HG02943 (cell line): ENCODE data around the gene EPB41L3.
"Not testable (repeated sequence)": the region's sequence is repeated elsewhere in the genome, so short reads cannot be mapped to it uniquely, and the experiment has no call there.

Source experiments
- ATAC-seq: cut with Tn5 transposase; IDR thresholded peaks from one replicate; pipeline ENCODE4 v1.9.1; 2021; ENCODE audit warnings: mild to moderate bottlenecking, low read depth, moderate library complexity; ENCODE audit not compliant: unreplicated experiment

EPB41L3 gene

DNA sequence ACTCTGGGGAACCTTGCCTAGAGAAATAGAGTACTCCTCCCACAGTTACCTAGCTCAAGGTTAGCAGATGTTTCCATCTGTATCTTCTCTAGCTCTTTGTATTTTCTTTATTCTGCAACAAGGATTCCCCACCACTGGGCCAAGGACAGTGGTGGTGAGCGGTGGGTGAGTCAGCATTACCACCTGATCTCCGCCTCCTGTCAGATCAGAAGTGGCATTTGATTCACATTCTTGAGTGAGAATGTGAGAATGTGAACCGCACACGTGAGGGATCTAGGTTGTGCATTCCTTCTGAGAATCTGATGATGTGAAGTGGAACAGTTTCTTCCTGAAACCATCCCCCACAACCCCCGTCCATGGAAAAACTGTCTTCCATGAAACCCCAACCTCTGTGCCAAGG lies 9.0 kb downstream of the EPB41L3 start:
- no peak for ATAC-seq

DNA sequence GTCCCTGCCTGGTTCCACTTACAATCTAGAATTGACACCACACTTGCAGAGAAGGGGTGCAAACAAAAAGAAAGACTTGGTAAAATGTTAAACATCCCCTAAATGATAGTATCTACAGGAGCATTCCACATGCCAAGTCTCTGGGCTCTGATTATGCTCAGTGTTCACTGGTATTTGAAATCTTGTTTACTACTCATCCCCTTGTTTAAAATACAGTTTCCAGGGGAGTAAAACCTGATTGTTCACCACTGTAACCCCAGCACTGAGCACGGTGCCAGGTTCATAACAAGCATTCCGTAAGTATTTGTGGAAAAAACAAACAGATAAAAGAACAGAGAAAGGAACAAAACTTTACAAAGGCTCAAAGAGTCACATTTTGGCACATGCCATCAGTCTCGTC lies 11.7 kb downstream of the EPB41L3 start:
- ATAC-seq = no peak

- no peak for ATAC-seq
Observed at GRCh38 chr18:5530629-5531178, 13.1 kb downstream of the EPB41L3 start.

DNA sequence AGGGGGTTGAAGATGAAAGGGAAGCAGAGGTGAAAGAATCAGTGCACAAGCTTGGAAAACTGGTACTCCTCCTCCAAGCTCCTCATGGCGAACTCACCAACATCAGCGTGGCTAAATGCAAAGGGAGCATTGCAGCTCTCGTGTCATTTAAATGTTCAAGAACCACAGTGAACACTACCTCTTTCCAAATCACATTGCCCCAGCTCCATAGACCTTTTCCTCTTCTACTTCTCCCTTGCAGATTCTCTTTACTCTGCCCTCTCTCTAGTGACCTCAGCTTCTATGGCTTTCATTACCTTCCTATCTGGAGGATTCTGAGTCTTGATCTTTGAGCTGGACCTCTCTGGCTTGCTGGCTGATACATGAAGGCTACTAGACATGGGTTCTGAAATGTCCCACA lies 14.3 kb downstream of the EPB41L3 start:
- no peak for ATAC-seq

DNA sequence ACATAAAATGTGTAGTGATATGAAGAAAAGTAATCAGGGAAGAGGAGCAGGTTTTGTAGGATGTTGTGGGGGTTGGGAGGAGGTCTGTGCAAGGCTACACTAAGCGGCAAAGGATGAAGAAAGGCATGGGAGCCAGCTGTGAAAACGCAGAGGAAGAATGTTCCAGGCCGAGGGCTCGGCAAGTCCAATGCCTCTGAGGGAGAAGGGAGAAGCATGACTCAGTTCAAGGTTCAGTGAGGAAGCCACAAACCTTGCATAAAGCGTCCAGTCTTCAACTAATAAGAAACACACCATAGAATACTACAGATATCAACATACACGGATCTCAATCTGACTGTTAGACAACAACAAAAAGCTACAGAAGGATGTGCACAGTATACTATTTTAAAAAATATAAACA lies 16.2 kb downstream of the EPB41L3 start:
- ATAC-seq = no peak

GRCh38 chr18:5524660-5525059 lies 19.1 kb downstream of the EPB41L3 start:
- ATAC-seq = no peak

DNA sequence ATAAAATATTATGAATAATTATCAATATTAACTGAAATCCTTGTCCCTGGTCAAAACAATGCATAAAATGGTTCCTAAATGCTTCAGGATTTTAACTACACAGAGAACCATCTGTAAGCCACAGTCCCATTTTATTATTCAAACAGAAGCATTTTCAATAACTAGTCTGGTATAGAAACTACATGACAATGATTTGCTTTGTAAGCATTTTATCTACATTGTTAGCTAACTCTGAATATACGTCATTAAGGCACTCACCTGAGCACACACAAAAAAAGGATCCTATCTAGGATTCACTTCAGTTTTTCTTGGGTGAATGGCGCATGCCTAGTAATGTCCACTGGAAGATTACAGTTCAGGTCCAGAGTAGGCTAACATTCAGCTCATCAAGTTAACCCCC lies 22.8 kb downstream of the EPB41L3 start:
- no peak for ATAC-seq

DNA sequence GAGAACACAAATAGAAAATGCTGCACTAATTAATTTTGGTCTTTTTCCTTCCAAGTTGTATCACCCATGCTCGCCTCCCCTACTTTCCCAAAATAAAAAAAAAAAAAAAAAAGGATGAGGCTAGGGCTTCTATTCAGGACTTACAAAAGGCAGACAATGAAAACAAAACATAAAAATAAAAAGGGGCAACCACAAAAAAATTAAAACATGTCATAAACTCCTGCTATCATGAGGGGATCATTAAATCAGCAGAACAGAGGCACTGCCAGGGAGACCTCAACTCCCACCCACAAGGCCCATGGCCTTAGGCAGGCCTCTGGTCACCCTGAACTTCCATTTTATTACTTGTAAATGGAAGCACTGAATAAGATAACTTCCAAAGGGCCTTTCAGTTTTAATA lies 23.3 kb downstream of the EPB41L3 start:
- no peak for ATAC-seq

GRCh38 chr18:5519448-5520298 lies 24.1 kb downstream of the EPB41L3 start:
- ATAC-seq = no peak

DNA sequence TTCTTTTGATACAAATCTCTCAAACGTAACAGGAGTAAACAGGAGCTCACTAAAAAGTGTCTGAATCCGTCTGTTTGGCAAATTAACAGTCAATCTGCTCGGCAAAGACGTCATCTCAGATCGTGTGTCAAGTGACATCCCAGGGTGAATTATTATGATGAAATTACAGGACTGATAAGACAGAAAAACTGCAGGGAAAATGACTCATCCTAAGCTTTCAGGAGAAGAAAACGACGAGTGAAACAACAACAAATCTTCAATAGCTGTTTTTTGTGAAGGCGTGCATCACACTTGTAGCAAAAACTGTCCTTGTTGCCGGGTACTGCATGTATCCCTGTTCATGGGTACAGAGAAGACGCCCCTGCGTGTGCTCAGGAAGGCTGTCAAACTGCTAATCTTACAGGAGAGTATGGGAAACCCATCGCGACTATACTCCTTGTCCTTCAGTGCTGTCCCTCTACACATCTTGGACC lies 24.9 kb downstream of the EPB41L3 start:
- ATAC-seq = no peak

DNA sequence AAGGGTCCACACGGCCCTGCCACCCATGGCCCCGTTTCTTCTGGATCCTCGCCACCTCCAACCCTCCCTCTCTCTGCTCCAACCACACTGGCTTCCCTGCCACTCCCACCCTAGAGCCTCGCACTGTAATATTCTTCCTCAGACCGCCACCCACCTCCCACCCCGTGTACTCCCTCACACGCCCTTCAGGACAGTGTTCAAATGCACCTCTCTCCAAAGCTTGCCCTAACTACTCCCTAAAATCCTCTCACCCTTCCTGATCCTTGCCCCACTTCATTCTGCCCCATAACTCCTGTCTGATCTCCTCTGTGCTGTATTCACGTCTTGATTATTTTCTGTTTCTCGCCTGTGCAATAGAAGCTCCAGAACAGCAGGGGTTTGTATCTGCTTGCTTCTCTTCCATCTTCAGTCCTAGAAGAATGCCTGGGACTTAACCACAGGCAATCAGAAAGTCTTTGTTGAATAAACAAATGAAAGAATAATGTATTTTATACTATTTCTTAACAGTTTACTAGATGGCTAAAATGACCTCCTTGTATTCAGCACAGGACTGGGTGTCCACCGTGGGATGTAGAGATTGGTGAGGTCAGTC lies 25.5 kb downstream of the EPB41L3 start:
- no peak for ATAC-seq

GRCh38 chr18:5516841-5517240 lies 27.0 kb downstream of the EPB41L3 start:
- ATAC-seq = no peak

GRCh38 chr18:5515011-5515784 lies 28.6 kb downstream of the EPB41L3 start:
- ATAC-seq = no peak

DNA sequence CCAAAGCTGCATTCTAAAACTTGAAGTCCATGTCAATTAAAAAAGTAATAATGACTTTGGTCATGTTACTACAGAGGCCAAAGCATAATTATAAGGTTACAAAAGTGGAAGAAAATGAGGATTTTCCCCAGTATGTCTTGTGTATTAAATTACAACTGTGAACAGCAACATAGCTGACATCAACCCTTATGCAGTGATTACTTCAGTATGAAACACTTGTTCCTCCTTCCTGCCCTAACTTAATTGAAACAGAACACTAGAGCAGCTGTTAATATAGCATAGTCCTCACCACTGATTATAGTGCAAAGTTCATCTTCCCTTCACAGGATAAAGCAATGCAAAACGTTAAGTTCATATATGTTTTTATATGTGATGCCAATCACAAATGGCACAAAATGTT lies 29.9 kb downstream of the EPB41L3 start:
- ATAC-seq = no peak

GRCh38 chr18:5512176-5512575 lies 31.6 kb downstream of the EPB41L3 start:
- no peak for ATAC-seq

- not testable (repeated sequence) for ATAC-seq
Observed at GRCh38 chr18:5511541-5511940, 32.3 kb downstream of the EPB41L3 start.

DNA sequence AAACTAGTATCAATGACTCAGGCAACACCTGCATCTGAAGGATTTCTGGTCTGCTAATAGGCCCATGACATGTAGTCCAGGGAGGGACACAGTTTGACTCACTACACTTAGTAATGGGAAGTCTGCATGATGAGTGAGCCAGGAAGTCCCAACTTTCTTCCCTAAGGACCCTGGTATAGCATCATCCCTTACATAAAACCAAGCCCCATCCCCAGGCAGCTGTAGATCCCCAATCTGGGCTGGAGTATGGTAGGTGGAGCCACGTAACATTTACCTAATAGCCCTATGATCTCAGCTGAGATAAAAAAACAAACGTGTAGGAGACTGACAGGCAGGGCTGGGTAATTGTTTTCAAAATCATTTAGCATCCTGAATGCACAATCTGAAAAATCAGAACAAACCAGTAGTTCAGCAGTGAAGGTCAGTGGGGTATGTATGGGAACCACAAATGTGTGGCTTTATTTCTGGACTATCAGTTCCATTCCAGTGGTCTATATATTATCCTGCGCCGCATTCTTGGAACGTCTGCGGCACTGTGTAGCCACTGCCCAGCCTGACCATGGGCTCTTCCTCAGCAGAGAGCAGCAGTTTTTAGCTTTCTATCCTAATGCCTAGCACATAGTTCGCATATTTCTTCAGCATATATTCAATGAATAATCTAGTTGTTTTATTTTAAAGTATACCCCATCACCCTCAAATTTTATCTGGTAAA lies 33.5 kb downstream of the EPB41L3 start:
- ATAC-seq = no peak

DNA sequence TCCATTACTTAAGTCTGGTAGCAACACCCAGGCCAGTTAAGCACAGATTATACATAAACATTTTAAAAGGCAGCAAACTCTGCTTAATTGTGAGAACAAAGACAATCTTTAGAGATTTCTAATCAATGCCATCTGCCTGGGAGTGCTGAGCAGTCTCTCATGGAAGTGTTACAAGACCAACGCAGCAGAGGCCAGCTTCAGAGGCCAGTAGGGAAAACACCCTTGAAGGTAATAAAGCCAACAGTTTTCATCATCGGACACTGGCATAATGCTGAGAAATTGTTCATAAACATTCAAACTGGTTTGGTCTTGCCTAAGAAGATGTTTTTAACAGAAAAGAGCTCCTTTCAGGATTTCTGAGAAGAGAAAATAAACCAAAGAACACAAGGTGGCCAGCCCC lies 35.0 kb downstream of the EPB41L3 start:
- no peak for ATAC-seq

DNA sequence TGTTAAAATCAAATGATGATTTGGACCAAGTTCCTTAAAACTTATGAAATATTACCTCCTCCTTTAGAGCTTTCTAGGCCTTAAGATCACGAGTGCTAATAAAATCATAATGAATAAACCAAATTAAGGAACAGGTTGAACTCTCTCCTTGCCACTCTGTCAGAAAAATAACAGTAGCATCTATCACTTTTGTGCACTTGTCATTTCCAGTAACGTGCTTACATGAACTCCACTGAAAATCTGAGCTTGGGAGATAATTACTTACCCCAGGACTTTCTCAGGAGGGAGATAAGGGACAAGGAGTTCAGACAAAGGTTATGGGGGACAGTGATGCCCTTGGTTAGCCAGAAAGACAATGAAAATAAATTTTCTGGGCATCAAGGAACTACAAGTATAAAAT lies 36.0 kb downstream of the EPB41L3 start:
- no peak for ATAC-seq

DNA sequence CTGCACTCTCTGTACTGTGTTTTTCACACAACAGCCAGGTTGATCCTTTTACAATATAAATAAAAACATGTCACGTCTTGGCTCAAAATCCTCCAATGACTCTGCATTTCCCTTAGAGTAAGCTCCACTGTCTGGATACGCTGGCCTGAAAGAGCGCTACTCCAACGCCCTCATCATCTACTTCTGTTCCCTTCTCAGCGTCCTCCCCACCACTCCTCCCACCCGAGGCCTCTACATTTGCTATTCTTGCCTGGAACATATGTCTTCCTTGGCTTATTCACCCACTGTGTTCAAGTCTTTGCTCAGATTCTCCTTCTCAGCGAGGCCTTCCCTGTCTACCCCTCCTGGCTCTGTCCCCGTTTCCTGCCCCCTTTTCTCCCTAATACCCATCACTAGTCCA lies 37.6 kb downstream of the EPB41L3 start:
- ATAC-seq = no peak
